Stimulated activated CD4-positive, alpha-beta T cell treated with anti-CD3 and anti-CD28 coated beads, Interleukin-2, amount 100 ng/mL, for 48 hours (primary cell): ENCODE results near the gene SYTL4.

Source experiments
- DNase-seq, 2 donors: peaks; one replicate each; pipeline ENCODE4 v3.0.0-alpha.2; 2020

Gene SYTL4

DNA sequence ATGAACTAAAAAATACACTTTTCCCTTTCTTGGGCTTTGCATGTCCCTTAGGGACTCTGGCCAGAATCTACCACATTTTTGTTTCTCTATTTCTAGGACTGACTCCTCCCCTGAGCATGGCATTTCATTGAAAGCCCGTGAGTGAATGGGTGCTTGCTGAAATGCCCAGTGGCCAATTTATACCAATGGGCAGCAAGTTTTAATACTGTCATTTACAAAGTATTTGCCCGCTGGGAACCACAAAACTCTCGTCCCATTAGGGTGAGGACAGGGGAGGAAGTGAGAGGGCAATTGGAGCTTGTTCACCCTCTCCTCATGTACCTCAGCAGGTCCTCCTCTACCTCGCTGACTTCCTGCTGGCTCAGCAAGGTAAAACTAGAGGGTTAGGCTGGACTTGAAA is 86.8 kb downstream of the SYTL4 start:
- no peak for DNase-seq

DNA sequence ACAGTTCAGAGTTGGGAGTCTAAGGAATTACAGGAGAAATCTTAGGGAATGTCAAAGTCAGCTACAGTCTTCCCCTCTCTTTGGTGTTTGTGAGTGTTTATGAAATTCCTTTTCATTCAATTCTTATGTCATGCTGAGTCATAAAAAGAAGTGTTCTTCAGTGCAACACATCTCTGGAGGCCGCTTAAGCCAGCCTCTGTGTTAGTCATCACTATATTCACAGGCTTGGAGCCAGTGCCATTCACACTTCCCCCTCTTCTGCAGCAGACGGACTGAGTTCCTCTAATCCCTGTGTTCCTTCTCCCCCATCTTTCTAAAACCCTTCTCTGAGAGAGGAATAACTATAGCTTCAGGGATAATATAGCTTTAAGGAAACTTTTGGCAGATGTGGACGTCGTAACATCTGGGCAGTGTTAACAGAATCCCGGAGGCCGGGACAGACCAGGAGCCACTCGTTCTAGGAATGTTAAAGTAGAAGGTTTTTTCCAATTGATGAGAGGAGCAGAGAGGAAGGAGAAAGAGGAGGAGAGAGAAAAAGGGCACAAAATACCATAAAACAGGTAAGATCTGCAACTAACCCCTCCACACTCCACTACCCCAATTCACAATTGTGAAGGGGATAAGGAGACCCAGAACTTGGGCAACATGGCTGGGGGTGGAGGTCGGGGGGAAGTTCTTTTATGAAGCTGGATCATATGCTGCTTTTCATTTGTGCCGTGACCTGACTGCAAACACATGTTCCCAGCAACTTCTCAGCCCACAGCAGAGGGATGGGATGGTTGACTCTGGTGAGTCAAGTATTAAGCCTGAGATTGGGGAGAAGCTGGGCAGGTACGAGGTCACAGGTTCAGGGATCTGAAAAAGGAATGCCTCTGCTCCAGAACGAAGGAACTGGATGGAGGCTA is 87.7 kb downstream of the SYTL4 start, which contains the start of gene SRPX2:
SRPX2 (plus strand) TSS at position 244 of the 905 bp plus-strand sequence. CDS start 2,124 bp downstream, outside the sequence.
- no peak for DNase-seq

- DNase-seq, result no peak
Measured at GRCh38 chrX:100643212-100643611, 88.7 kb downstream of the SYTL4 start.

DNA sequence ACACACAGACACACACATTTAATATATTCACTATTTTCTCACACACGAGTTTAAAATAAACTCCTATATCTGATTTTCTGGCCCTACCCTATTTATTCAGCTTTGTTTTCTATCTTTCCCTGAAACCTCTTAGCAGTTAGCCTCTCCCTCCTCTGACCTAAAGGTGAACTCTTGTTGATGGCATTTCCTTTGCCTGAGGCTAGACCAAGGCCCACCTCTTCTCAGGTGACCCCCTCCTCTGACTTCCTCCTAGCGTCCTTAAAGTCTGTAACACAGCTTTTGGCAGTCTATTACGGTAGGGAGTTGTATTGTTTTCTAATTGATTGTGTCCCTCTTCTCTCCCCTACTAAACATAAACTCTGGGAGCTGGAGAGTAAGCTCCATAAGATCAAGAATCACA is 89.6 kb downstream of the SYTL4 start:
- no peak for DNase-seq

- peak; percentile 60 to 67 for DNase-seq
Measured at GRCh38 chrX:100636321-100636991, 95.5 kb downstream of the SYTL4 start, which contains the start of gene TSPAN6. TSPAN6 (minus strand) TSS chrX:100636806; CDS start chrX:100636694, 112 bp downstream.

- DNase-seq, result no peak
Measured at GRCh38 chrX:100635989-100636320, 96.0 kb downstream of the SYTL4 start.

GRCh38 chrX:100635040-100635439 is 96.9 kb downstream of the SYTL4 start:
- DNase-seq, result no peak

- DNase-seq, result no peak
Measured at GRCh38 chrX:100625985-100626491, 105.9 kb downstream of the SYTL4 start.
